ENCODE measurements around the gene FOXP1. TPM values are rescaled to one million over a fixed set of nuclear protein-coding genes. Genes with fewer than 3 reads are reported as not detected.

Gene FOXP1
- total and polyA plus RNA-seq, 2 of the 13 experiments (the other 11 are each of a cell fraction or from before 2014, with no cell fraction given): 40.4 to 59.0 TPM

DNA sequence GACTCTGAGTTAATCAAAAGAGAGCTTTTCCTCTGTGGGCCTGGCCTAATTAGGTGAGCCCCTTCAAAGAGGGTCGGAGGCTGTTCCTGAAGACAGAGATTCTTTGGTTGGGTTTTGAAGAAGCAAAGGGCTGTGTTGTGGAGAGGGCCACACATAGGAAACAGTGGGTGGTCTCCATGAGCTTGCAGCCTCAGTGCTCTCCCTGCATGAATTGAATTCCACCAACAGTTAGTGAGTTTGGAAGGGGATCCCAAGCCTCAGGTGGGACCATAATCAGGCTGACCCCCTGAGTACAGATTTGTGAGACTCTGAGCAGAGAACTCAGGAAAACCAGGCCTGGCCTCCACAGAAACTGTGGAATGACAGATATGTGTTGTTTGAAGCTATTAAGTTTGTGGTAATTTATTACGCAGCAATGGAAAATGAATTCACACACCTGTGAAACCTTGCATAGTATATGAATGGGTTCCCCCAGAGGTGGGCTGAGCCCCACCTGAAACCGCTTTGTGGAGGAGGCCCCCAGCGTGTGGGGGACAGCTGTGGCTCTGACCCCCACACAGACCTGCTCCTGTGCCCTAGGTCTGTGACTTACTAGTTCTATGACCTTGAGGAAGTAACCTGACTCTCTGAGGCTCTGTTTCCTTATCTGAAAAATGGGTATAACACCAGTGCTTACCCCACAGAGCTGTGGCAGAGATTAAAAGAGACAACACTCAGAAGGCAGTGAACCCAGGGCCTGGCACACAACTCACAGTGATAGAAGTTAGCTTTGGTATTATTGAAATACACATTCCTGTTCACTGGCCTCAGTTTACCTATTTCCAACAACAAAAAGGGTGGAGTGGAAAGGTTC is 431.3 kb downstream of the FOXP1 start (continued):
- TF ChIP-seq, protein P1, sequence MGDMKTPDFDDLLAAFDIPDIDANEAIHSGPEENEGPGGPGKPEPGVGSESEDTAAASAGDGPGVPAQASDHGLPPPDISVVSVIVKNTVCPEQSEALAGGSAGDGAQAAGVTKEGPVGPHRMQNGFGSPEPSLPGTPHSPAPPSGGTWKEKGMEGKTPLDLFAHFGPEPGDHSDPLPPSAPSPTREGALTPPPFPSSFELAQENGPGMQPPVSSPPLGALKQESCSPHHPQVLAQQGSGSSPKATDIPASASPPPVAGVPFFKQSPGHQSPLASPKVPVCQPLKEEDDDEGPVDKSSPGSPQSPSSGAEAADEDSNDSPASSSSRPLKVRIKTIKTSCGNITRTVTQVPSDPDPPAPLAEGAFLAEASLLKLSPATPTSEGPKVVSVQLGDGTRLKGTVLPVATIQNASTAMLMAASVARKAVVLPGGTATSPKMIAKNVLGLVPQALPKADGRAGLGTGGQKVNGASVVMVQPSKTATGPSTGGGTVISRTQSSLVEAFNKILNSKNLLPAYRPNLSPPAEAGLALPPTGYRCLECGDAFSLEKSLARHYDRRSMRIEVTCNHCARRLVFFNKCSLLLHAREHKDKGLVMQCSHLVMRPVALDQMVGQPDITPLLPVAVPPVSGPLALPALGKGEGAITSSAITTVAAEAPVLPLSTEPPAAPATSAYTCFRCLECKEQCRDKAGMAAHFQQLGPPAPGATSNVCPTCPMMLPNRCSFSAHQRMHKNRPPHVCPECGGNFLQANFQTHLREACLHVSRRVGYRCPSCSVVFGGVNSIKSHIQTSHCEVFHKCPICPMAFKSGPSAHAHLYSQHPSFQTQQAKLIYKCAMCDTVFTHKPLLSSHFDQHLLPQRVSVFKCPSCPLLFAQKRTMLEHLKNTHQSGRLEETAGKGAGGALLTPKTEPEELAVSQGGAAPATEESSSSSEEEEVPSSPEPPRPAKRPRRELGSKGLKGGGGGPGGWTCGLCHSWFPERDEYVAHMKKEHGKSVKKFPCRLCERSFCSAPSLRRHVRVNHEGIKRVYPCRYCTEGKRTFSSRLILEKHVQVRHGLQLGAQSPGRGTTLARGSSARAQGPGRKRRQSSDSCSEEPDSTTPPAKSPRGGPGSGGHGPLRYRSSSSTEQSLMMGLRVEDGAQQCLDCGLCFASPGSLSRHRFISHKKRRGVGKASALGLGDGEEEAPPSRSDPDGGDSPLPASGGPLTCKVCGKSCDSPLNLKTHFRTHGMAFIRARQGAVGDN (CRISPR knock-in tag; IDR thresholded peaks at IDR 0.05): no peak; the same call in 1 of the 2 replicates
- TF ChIP-seq ZMYM3 (CRISPR knock-in tag; IDR thresholded peaks at IDR 0.05): peak; percentile 95
- no peak for TF ChIP-seq ZNF782 (CRISPR knock-in tag; IDR thresholded peaks at IDR 0.05; ENCODE audit: borderline replicate concordance)
- TF ChIP-seq ZNF501 (CRISPR knock-in tag; IDR thresholded peaks at IDR 0.05): peak; percentile 9; the same call in 1 of the 2 replicates
- no peak for TF ChIP-seq NR2F1 (CRISPR knock-in tag; IDR thresholded peaks at IDR 0.05)
- TF ChIP-seq RCOR2 (CRISPR knock-in tag; IDR thresholded peaks at IDR 0.05): peak; percentile 58; the same call in 1 of the 2 replicates
- peak; percentile 90 for TF ChIP-seq ADNP (CRISPR knock-in tag; IDR thresholded peaks at IDR 0.05)
- no peak for TF ChIP-seq NPAS2 (CRISPR knock-in tag; IDR thresholded peaks at IDR 0.05; ENCODE audit: borderline replicate concordance)
- no peak for TF ChIP-seq ZNF749 (CRISPR knock-in tag; IDR thresholded peaks at IDR 0.05; ENCODE audit: borderline replicate concordance)
- 0 out of 2 replicates have a peak, but pooled peaks have one; percentile 9 for TF ChIP-seq ZNF710 (CRISPR knock-in tag; IDR thresholded peaks at IDR 0.05; ENCODE audit: borderline replicate concordance)
- 0 out of 2 replicates have a peak, but pooled peaks have one; percentile 25 for TF ChIP-seq ZNF615 (CRISPR knock-in tag; IDR thresholded peaks at IDR 0.05; ENCODE audit: borderline replicate concordance)
- TF ChIP-seq, protein P2, sequence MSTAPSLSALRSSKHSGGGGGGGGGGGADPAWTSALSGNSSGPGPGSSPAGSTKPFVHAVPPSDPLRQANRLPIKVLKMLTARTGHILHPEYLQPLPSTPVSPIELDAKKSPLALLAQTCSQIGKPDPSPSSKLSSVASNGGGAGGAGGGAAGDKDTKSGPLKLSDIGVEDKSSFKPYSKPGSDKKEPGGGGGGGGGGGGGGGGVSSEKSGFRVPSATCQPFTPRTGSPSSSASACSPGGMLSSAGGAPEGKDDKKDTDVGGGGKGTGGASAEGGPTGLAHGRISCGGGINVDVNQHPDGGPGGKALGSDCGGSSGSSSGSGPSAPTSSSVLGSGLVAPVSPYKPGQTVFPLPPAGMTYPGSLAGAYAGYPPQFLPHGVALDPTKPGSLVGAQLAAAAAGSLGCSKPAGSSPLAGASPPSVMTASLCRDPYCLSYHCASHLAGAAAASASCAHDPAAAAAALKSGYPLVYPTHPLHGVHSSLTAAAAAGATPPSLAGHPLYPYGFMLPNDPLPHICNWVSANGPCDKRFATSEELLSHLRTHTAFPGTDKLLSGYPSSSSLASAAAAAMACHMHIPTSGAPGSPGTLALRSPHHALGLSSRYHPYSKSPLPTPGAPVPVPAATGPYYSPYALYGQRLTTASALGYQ (CRISPR knock-in tag; IDR thresholded peaks at IDR 0.05): no peak
- 0 out of 2 replicates have a peak, but pooled peaks have one; percentile 9 for TF ChIP-seq HDAC1 (CRISPR knock-in tag; IDR thresholded peaks at IDR 0.05)
- TF ChIP-seq IRX3 (CRISPR knock-in tag; IDR thresholded peaks at IDR 0.05; ENCODE audit: borderline replicate concordance, low read depth): no peak
- TF ChIP-seq, protein P3, sequence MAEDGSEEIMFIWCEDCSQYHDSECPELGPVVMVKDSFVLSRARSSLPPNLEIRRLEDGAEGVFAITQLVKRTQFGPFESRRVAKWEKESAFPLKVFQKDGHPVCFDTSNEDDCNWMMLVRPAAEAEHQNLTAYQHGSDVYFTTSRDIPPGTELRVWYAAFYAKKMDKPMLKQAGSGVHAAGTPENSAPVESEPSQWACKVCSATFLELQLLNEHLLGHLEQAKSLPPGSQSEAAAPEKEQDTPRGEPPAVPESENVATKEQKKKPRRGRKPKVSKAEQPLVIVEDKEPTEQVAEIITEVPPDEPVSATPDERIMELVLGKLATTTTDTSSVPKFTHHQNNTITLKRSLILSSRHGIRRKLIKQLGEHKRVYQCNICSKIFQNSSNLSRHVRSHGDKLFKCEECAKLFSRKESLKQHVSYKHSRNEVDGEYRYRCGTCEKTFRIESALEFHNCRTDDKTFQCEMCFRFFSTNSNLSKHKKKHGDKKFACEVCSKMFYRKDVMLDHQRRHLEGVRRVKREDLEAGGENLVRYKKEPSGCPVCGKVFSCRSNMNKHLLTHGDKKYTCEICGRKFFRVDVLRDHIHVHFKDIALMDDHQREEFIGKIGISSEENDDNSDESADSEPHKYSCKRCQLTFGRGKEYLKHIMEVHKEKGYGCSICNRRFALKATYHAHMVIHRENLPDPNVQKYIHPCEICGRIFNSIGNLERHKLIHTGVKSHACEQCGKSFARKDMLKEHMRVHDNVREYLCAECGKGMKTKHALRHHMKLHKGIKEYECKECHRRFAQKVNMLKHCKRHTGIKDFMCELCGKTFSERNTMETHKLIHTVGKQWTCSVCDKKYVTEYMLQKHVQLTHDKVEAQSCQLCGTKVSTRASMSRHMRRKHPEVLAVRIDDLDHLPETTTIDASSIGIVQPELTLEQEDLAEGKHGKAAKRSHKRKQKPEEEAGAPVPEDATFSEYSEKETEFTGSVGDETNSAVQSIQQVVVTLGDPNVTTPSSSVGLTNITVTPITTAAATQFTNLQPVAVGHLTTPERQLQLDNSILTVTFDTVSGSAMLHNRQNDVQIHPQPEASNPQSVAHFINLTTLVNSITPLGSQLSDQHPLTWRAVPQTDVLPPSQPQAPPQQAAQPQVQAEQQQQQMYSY (CRISPR knock-in tag; IDR thresholded peaks at IDR 0.05): peak; percentile 85
